WTC11 (cell line): ENCODE results near the gene NLRP13.

Source experiments
- CTCF ChIP-seq: fragments of 200-600 bp; IDR thresholded peaks from 2 replicates; pipeline ENCODE4 v1.8.0; 2022; ENCODE audit warnings: antibody characterized with exemption
- SP1 ChIP-seq: sonication (generic); formaldehyde crosslinking; conservative IDR thresholded peaks from 2 replicates; pipeline ENCODE4 v1.8.1; 2022; ENCODE audit warnings: missing genetic modification reagents
- ZNF121 ChIP-seq: sonication (generic); formaldehyde crosslinking; IDR thresholded peaks from 2 replicates; pipeline ENCODE4 v1.8.0; 2023; ENCODE audit warnings: missing genetic modification reagents
- TF ChIP-seq, protein P1 (sequence below): sonication (generic); formaldehyde crosslinking; IDR thresholded peaks from 2 replicates; pipeline ENCODE4 v1.8.0; 2022; ENCODE audit warnings: mild to moderate bottlenecking, missing genetic modification reagents

DNA sequence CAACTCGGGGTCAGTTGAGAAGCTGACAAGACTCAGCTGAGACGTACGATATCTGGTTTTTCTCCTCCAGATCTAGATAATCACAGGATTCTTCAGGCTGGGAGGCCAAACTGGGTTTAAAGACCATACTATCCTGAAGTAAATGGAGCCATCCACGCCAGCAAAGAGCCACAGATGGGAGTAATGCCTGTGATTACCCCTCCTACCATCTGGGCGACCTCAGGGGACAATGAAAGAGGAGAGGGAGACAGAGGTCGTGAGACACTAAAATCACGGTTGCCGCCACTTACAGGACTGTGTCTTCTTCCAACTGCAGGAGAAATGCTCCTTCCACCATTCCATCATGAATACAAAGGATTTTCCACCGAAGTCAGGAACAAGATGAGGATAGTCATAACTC, 3.1 kb upstream of the NLRP13 start:
- TF ChIP-seq SP1 (CRISPR knock-in tag): no peak
- TF ChIP-seq CTCF: no peak
- TF ChIP-seq ZNF121: no peak
- TF ChIP-seq, protein P1, sequence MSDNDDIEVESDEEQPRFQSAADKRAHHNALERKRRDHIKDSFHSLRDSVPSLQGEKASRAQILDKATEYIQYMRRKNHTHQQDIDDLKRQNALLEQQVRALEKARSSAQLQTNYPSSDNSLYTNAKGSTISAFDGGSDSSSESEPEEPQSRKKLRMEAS: no peak
